Epithelial cell of esophagus (primary cell): ENCODE data around the gene KLF13.

Experiments
- DNase-seq: peaks from one replicate; pipeline ENCODE4 v3.0.0; 2010; ENCODE audit warnings: low read depth
- H3K4me3 ChIP-seq: 2 replicates; pipeline ENCODE4 v1.5.1; 2011; ENCODE audit warnings: mild to moderate bottlenecking, low read length, control low read depth
- TF ChIP-seq, protein P1 (sequence below): IDR thresholded peaks from 2 replicates; pipeline ENCODE4 v1.5.1; 2011; ENCODE audit warnings: low read depth, mild to moderate bottlenecking, low read length, control low read depth, inconsistent platforms; ENCODE audit not compliant: insufficient read depth; ENCODE audit errors: missing control alignments

The KLF13 gene

DNA sequence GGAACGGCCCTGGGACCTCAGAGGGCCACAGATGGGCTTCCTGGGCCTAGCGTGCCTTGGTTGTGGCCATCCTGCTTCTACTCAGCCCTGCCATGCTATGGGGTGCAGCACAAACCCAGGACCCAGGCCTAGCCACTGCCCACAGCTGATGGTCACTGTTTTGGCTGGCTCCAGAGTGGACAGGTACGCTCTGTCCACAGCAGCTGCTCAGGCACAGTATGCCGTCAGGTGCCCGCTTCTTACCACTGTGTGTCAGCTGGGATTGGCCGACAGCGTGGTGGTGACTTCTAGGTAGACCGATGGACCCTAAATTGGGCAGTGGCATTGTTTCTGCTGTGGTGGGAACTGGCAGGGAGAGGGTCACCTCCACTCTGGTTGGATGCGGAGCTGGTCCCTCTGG, 47.3 kb downstream of the KLF13 start:
- TF ChIP-seq, protein P1, sequence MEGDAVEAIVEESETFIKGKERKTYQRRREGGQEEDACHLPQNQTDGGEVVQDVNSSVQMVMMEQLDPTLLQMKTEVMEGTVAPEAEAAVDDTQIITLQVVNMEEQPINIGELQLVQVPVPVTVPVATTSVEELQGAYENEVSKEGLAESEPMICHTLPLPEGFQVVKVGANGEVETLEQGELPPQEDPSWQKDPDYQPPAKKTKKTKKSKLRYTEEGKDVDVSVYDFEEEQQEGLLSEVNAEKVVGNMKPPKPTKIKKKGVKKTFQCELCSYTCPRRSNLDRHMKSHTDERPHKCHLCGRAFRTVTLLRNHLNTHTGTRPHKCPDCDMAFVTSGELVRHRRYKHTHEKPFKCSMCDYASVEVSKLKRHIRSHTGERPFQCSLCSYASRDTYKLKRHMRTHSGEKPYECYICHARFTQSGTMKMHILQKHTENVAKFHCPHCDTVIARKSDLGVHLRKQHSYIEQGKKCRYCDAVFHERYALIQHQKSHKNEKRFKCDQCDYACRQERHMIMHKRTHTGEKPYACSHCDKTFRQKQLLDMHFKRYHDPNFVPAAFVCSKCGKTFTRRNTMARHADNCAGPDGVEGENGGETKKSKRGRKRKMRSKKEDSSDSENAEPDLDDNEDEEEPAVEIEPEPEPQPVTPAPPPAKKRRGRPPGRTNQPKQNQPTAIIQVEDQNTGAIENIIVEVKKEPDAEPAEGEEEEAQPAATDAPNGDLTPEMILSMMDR, result no peak
- no peak for DNase-seq
- no peak overlapping the region for H3K4me3 ChIP-seq

DNA sequence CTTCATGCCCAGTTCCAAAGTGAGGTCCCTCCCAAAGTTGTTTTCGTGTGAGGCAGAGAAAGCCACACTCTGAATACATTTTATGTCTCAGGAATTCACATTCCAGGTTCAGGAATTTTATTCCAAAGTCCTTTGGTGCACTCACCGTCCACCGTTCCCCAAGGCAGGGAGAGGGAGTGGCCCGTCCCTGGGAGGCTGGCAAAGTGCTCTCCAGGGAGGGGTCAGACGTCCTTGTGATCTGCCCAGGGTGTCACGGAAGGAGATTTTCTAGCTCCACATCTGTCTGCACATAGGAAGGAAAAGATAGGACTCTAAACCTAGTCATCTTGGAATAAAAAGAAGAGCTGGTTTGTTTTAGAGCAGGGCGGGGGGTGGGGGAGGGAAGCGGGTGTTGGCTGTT, 47.9 kb downstream of the KLF13 start:
- H3K4me3 ChIP-seq, result no peak overlapping the region
- no peak for DNase-seq
- TF ChIP-seq, protein P1, result no peak

DNA sequence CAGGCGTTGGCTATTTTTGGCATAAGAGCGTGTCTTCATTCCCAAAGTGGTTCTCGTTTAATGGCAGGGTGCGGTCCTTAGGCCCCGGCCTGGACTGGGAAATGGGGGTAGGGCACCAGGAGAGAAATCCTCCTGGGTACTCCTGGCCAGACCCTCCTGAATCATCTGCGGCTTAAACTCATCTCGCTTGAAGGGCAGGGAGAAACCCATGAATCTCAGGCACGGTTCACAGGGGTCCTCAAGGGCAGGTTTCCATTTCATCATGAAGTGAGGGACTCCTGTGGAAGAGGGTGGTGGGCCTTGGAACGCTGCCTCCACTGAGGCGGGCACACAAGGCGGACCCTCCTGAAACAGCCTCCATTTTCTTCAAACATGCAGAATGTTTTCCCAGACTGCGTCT, 48.4 kb downstream of the KLF13 start:
- TF ChIP-seq, protein P1, result no peak
- no peak overlapping the region for H3K4me3 ChIP-seq
- DNase-seq, result no peak

DNA sequence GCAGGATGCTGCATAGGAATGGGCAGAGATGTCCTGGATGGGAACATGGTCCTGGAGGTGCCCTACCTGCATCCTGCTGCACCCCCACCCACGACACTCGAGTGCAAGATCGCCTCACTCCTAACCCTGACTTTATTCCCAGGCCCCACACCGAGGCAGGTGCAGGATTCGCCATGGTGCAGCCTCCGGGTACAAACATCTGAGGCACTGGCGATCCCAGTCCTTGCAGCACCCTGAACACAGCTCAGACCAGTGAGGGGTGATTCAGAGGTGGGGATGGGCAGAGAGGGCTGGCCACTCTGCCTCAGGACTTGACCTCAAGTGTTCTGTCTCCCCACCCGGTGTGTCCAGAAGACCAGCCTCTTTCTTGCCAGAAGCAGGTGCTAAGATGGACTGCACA, 49.1 kb downstream of the KLF13 start:
- TF ChIP-seq, protein P1, result no peak
- no peak for DNase-seq
- H3K4me3 ChIP-seq, result no peak overlapping the region

DNA sequence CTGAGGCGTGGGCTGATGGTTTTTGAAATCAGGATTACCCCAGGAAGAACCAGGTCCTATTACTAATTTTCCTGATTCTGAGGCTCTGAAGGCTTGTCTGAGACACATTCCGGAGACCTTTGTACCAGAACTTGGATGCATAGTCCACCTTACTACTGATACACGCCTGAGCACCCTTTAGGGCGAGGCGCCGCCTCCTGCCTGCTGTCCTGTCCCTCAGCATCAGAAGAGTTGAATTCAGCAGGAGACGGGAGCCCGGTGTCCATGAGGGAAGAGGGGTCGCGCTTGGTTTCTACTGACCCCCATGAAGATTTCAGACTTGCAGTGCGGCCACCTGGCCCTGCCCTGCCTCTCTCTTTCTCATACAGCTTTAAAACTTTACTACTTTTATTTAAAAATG, 49.9 kb downstream of the KLF13 start:
- no peak for DNase-seq
- TF ChIP-seq, protein P1, result no peak
- H3K4me3 ChIP-seq, result no peak overlapping the region

DNA sequence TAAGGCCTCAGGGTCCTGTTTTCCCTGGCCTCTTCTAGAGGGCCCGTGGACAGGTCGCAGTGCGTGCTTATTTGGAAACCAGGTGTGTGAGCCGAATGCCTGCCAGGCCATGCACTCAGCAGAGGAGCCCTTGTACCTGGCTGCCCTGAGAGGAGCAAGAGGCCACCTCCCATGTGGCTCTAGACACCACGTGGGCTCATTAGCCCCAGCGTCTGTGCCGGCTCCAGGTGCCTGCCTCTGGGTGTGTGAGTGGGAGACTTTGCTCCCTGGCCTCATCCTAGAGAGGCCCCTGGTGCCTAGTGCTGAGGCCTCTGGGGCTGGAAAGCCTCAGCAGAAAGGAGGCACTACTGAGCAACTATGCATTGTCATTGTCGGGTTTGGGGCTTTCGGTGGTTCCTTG, 50.4 kb downstream of the KLF13 start:
- no peak overlapping the region for H3K4me3 ChIP-seq
- no peak for DNase-seq
- TF ChIP-seq, protein P1, result no peak

DNA sequence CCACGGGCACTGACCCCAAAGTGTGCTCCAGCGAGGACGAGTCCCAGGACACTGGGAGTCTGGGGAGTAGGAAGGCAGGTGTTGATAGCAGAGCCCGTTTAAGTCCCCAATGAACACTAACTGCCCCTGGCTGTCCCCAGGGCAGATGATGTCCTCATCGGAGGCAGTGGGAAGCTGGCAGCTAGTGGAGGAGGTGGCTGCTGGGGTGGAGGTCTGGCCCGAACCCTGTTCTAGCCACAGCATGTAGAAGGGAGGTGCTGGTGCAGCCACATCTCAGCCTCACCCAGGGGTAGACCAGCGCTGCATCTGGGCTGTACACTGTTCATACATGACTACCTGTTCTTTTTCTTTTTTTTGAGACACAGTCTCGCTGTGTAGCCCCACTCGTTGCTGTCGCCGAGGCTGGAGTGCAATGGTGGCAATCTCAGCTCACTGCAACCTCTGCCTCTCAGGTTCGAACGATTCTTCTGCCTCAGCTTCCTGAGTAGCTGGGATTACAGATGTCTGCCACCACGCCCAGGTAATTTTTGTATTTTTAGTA, 51.8 kb downstream of the KLF13 start:
- H3K4me3 ChIP-seq, result no peak overlapping the region
- TF ChIP-seq, protein P1, result no peak
- no peak for DNase-seq
